A673 (cell line): ENCODE results near the gene BLTP3A. TPM values are rescaled to one million over a fixed set of nuclear protein-coding genes. Genes with fewer than 3 reads are reported as not detected.
"Not testable (repeated sequence)": the region's sequence is repeated elsewhere in the genome, so short reads cannot be mapped to it uniquely, and the experiment has no call there.

Source experiments
- BruUV-seq: library from RNA; stranded (reverse); fragments of 400-500 nt; replicated peaks from 2 replicates; lab custom pipeline; 2021; lab: Mats Ljungman, UMichigan
- CTCF ChIA-PET: fragments of 300-600 bp; sonication (Branson Sonifier 250); formaldehyde crosslinking; loops from one replicate; lab custom pipeline; 2022; ENCODE audit warnings: antibody characterized with exemption; lab: Charles Lee
- POLR2A ChIA-PET: fragments of 300-600 bp; sonication (Branson Sonifier 250); formaldehyde crosslinking; loops from one replicate; lab custom pipeline; 2022; ENCODE audit warnings: antibody characterized with exemption; ENCODE audit not compliant: low non-redundant PET; lab: Charles Lee
- DNase-seq: peaks from one replicate; pipeline ENCODE4 v3.0.0-alpha.2; 2015; ENCODE audit warnings: low spot score
- H3K27ac ChIP-seq: fragments of 200-600 bp; sonication (generic); 2 replicates; pipeline ENCODE4 v1.5.1; 2016; ENCODE audit warnings: mixed run types, low read depth, mild to moderate bottlenecking, mixed read lengths, antibody characterized with exemption, low read length; ENCODE audit not compliant: poor library complexity, severe bottlenecking
- H3K27me3 ChIP-seq: fragments of 200-600 bp; sonication (generic); replicated peaks from 2 replicates; pipeline ENCODE4 v1.6.1; 2017; ENCODE audit warnings: mixed run types, low read depth, mild to moderate bottlenecking, mixed read lengths, antibody characterized with exemption, low read length; ENCODE audit not compliant: insufficient read depth, poor library complexity
- H3K36me3 ChIP-seq: fragments of 200-600 bp; sonication (generic); 2 replicates; pipeline ENCODE4 v1.6.1; 2016; ENCODE audit warnings: mixed run types, mild to moderate bottlenecking, mixed read lengths, antibody characterized with exemption, low read length; ENCODE audit not compliant: insufficient read depth, poor library complexity, severe bottlenecking
- H3K4me1 ChIP-seq: fragments of 200-600 bp; sonication (generic); 2 replicates; pipeline ENCODE4 v1.6.1; 2017; ENCODE audit warnings: mixed run types, mild to moderate bottlenecking, mixed read lengths, antibody characterized with exemption, low read length; ENCODE audit not compliant: insufficient read depth, poor library complexity, severe bottlenecking
- H3K4me3 ChIP-seq: fragments of 200-600 bp; sonication (generic); 2 replicates; pipeline ENCODE4 v1.5.1; 2016; ENCODE audit warnings: low read depth, mixed run types, mild to moderate bottlenecking, mixed read lengths, low read length; ENCODE audit not compliant: poor library complexity, severe bottlenecking
- H3K9me3 ChIP-seq: fragments of 200-600 bp; sonication (generic); 2 replicates; pipeline ENCODE4 v1.6.1; 2016; ENCODE audit warnings: mixed run types, low read depth, mild to moderate bottlenecking, mixed read lengths, antibody characterized with exemption, low read length; ENCODE audit not compliant: poor library complexity, severe bottlenecking
- CTCF ChIP-seq: fragments of 300-800, 200-600 bp; sonication (generic); conservative IDR thresholded peaks from 2 replicates; pipeline ENCODE4 v1.5.1; 2017; ENCODE audit warnings: low read depth, mild to moderate bottlenecking, antibody characterized with exemption, low read length, moderate library complexity, mixed read lengths
- EZH2 ChIP-seq: fragments of 200-600 bp; sonication (generic); IDR thresholded peaks from 2 replicates; pipeline ENCODE4 v1.6.1; 2017; ENCODE audit warnings: borderline replicate concordance, low read depth, mild to moderate bottlenecking, mixed read lengths, antibody characterized with exemption, low read length; ENCODE audit not compliant: poor library complexity, severe bottlenecking
- intact Hi-C: fragments of 100-400 bp; cut with micrococcal nuclease; formaldehyde crosslinking; loops from one replicate; pipeline ENCODE4 v1.10.0; 2022; ENCODE audit not compliant: unreplicated experiment
- total RNA-seq: library from RNA; stranded (reverse); gene quantifications from 2 replicates; pipeline ENCODE4 v1.2.3, GENCODE V29; 2021

BLTP3A gene
- total RNA-seq, 1 experiment from 2014 or later, result 20.4 TPM

- CTCF ChIA-PET, result no interaction called here
- no peak for DNase-seq
- intact Hi-C loops, result no loop called here
- BruUV-seq, result no TSS peak
- POLR2A ChIA-PET, result no interaction called here
- TF ChIP-seq CTCF, result no peak
- TF ChIP-seq EZH2, result no peak
- H3K27me3 ChIP-seq, result no peaks in the 10 kb centered on the region
- H3K9me3 ChIP-seq, result no peaks in the 10 kb centered on the region
- no peaks in the 10 kb centered on the region for H3K4me1 ChIP-seq
- H3K4me3 ChIP-seq, result no peak overlapping the region
- peaks cover 51% of the 10 kb centered on the region for H3K36me3 ChIP-seq
- no peak overlapping the region for H3K27ac ChIP-seq
Measured at GRCh38 chr6:34773916-34774315, 18.0 kb upstream of the BLTP3A start.

DNA sequence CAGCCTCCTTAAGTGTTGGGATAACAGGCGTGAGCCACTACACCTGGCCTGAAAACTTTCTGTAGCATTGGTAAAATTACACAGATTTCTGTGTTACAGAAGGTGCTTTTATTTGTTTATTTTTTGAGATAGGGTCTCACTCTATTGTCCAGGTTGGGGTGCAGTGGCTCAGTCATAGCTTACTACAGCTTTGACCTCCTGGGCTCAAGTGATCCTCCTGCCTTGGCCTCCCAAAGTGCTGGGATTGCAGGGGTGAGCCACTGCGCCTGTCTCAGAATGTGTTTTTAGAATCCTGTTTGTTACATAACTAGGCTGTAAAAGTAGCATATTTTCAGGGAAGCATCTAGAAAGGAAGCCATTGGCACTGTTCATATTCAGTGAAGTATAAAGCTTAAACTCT, 16.9 kb upstream of the BLTP3A start:
- POLR2A ChIA-PET, result no interaction called here
- intact Hi-C loops, result no loop called here
- H3K36me3 ChIP-seq, result peaks cover 41% of the 10 kb centered on the region
- H3K27ac ChIP-seq, result no peak overlapping the region
- H3K4me3 ChIP-seq, result no peak overlapping the region
- no peaks in the 10 kb centered on the region for H3K4me1 ChIP-seq
- H3K27me3 ChIP-seq, result no peaks in the 10 kb centered on the region
- no peaks in the 10 kb centered on the region for H3K9me3 ChIP-seq
- CTCF ChIA-PET, result no interaction called here
- TF ChIP-seq CTCF (no peak), EZH2 (no peak)
- no TSS peak for BruUV-seq
- DNase-seq, result no peak

DNA sequence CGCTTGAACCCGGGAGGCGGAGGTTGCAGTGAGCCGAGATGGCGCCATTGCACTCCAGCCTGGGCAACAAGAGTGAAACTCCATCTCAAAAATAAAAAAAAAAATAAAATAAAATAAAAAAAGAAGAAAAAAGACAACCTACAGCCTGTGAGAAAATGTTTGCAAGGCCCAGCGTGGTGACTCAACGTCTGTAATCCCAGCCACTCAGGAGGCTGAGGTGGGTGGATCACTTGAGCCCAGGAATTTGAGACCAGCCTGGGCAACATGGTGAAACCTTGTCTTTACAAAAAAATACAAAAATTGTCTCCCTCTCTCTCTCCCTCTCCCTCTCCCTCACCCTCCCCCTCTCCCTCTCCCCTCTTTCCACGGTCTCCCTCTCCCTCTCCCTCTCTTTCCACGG, 6.5 kb upstream of the BLTP3A start:
- H3K27me3 ChIP-seq, H3K9me3 ChIP-seq, CTCF ChIA-PET, H3K4me3 ChIP-seq, H3K4me1 ChIP-seq, intact Hi-C loops, H3K36me3 ChIP-seq, DNase-seq, BruUV-seq, H3K27ac ChIP-seq, POLR2A ChIA-PET: not testable (repeated sequence)

- intact Hi-C loops, H3K9me3 ChIP-seq, DNase-seq, H3K27me3 ChIP-seq, H3K4me3 ChIP-seq, POLR2A ChIA-PET, H3K36me3 ChIP-seq, CTCF ChIA-PET, BruUV-seq, H3K27ac ChIP-seq, H3K4me1 ChIP-seq: not testable (repeated sequence)
Measured at GRCh38 chr6:34787152-34787551, 4.7 kb upstream of the BLTP3A start.
